ENCODE data around the gene DUSP7. TPM values are rescaled to one million over a fixed set of nuclear protein-coding genes. Genes with fewer than 3 reads are reported as not detected.

Gene DUSP7
- total RNA-seq, 1 experiment from 2014 or later: 1.1 TPM

DNA sequence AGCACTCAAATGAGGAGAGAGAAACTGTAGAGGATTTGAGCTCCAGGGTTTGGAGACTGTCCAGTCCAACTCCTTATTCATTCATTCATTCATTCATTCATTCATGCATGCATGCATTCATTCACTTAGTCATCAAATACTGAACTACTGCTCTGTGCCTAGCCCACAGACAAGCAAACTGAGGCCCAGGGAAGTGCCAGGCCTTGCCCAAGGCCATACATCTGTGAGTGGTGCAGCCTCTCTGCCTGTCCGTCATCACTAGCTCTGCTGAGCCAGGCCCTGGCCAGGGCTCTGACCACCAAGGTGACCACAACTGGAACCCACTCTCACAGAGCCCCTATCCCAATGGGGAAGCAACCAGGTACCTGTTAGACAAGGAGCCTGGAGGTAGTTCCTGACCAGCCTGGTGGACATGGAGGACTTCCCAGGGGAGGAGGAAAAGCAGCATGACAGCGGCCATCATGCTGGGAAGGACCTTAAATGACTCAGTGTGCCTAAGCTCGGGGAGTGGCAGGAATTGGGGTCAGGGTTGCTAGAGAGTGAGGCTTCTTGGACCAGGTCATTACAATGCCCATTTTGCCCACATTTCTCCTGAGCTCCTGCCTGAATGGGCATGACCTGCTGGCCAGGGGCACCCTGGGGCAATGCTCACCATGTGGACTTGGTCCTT lies 33.1 kb downstream of the DUSP7 start:
- no peak for DNase-seq (ENCODE audit: low read depth)
- in situ Hi-C loops (cut with HindIII; ENCODE audit: low pct_unique_long_range_greater_than_20kb, low sequenced_read_pairs): no loop called here

GRCh38 chr3:52022323-52023100 lies 33.9 kb downstream of the DUSP7 start:
- in situ Hi-C loops (cut with HindIII; ENCODE audit: low pct_unique_long_range_greater_than_20kb, low sequenced_read_pairs): no loop called here
- no peak for DNase-seq (ENCODE audit: low read depth)

DNA sequence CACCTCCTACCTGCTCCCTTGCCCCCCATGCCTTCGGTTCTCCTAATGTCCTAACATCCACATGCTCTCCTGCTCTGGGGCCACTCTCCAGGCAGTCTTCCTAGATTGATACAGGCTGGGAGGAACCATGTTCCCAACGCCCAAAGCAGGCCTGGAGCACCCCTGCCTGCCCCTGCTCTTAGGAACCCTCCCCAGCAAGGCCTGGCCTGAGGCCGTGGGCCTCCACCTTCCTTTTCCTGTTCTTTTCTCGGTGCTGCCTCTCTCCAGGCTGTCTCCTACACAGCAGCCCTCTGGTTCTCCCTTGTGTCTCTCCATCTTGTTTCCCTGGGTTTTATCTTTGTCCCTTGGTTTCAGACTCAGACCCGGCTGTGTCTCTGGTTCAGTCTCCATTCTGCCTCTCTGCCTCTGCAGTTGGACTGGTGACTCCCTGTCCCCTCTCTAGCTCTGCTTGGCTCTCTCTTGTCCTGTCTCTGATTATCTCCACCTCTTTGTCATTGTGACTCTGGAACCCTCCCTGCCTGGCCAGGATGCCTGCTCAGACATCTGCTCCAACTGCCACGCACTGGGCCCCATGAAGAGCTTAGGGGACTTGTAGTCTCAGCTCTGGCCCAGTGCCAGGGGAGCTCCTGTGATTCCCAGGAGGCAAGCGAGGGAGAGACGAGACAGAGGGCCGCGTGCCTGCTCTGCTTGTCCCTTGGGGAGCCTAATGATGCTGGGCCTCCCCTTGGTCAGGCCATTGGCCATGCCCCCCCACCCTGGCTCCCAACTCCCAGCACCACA lies 34.7 kb downstream of the DUSP7 start:
- DNase-seq (ENCODE audit: low read depth): no peak
- in situ Hi-C loops (cut with HindIII; ENCODE audit: low pct_unique_long_range_greater_than_20kb, low sequenced_read_pairs): no loop called here

- in situ Hi-C loops (cut with HindIII; ENCODE audit: low pct_unique_long_range_greater_than_20kb, low sequenced_read_pairs): no loop called here
Measured at GRCh38 chr3:52020796-52021195, 35.6 kb downstream of the DUSP7 start.

DNA sequence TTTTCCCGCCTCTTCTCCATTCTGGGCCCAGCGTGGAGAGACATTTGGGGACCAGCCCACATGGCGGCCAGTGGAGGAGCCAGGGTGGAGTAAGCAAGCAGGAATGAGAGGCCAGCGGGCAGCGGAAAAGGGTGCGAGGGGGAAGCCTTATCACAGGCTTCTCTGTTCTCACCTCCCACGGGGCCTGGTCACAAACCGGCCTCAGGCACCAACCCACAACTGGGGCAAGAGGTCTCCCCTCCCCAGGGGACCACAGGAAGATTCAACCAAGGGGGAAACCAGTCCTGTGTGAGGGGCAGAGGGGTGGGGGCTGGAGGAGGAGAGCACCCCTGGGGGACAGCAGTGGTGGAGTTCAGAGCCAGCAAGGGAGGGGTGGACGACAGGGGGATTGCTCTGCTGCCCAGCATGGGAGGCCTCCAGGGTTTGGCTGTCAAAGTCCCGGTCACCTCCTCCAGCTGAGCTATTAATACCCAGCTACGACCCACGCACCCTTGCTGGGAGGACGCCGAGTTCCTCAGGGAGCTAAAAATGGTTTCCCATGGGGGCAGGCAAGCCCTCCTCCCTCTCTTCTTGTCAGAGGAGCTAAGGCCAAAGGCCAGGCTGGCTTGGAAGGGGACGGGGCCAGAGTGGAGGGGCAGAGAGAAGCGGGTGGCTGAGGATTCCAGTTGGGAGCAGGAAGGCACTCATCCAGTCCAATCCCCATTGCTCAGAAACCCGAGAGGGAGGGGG lies 36.9 kb downstream of the DUSP7 start:
- in situ Hi-C loops (cut with HindIII; ENCODE audit: low pct_unique_long_range_greater_than_20kb, low sequenced_read_pairs): no loop called here
- DNase-seq (ENCODE audit: low read depth): no peak

More at GRCh38 chr3:52020796-52021195, 35.6 kb downstream of the DUSP7 start:
- no peak for DNase-seq (ENCODE audit: low read depth)

GRCh38 chr3:52018319-52019000 lies 37.9 kb downstream of the DUSP7 start:
- no peak for DNase-seq (ENCODE audit: low read depth)
- in situ Hi-C loops (cut with HindIII; ENCODE audit: low pct_unique_long_range_greater_than_20kb, low sequenced_read_pairs): no loop called here

DNA sequence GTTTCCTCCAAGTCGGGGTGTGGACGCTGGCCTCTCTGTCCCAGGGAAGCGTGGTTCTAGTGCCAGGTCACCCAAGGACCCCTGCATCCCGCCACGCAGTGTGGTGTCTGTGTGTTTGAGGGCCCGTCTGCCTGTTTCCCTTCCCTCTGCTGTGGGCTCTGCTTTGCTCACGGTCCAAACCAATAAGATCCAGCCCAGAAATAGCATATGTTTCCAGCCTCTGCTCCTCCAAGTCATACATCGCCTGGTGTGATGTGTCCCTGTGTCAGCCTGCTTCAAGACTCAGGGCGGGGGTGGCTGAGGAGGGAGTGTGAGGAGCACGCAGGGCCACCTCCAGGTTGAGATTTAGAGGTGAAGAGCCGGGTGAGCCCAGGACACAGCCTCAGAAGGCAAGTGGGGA lies 38.8 kb downstream of the DUSP7 start:
- in situ Hi-C loops (cut with HindIII; ENCODE audit: low pct_unique_long_range_greater_than_20kb, low sequenced_read_pairs): no loop called here
- DNase-seq (ENCODE audit: low read depth): no peak

- in situ Hi-C loops (cut with HindIII; ENCODE audit: low pct_unique_long_range_greater_than_20kb, low sequenced_read_pairs): no loop called here
- DNase-seq (ENCODE audit: low read depth): no peak
Measured at GRCh38 chr3:52015438-52016228, 40.7 kb downstream of the DUSP7 start.

GRCh38 chr3:52014613-52015012 lies 41.8 kb downstream of the DUSP7 start:
- in situ Hi-C loops (cut with HindIII; ENCODE audit: low pct_unique_long_range_greater_than_20kb, low sequenced_read_pairs): no loop called here
- no peak for DNase-seq (ENCODE audit: low read depth)

DNA sequence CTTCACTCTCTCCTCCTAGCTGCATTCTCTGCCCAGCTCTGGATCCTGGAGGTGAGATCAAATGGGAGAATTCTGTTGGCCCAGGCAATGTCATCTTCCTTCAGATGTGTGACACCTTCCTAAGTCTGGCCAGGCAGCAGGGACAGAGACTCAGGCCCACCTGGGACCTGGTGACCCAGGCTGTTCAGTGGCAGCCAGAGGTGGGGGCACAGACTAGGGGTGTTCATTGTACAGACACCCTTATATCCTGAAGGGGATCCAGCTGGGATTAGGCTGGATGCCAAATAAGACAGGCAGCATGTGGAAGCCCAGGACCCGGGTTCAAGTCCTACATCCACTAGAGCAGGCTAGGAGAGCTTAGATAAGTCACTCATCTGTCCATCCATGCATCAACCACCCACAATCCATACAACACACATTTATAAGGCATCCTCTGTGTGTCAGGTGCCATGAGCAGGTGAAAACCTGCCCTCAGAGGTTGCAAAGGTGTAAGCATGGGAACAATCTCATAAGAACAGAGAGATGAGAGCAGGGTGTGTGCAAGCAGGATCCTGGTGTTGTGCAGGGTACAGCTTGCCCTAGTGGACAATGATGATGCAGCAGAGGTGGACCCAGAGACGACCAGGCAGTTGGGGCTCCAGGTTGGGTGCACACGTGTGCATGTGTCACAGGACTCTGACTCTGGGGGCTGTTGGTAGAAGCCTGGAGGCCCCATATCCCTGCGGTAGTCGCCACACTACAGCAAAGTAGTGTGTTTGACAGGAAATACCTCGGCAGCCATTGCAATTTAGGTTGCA lies 42.4 kb downstream of the DUSP7 start:
- in situ Hi-C loops (cut with HindIII; ENCODE audit: low pct_unique_long_range_greater_than_20kb, low sequenced_read_pairs): no loop called here

DNA sequence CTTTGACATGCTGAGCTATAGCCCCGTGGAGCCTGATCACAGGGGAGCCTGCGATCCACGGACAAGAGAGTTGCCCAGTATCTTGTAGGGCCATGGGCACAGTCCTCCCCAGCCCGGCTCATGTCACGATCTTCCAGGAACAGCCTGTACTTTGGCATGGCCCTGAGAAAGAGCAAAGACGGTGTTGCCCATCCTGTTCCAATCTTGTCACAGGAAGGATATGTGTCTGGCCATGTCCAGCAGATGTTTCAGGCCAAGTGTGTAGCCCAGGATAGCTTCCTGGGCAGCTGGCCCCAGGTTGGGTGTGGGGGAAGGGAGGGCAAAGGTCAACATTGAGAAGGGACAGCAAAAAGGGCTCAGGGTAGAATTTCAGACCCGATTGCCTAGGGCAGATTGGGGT lies 43.7 kb downstream of the DUSP7 start:
- no peak for DNase-seq (ENCODE audit: low read depth)
- in situ Hi-C loops (cut with HindIII; ENCODE audit: low pct_unique_long_range_greater_than_20kb, low sequenced_read_pairs): no loop called here

More for the DNA sequence above, 42.4 kb downstream of the DUSP7 start:
- DNase-seq (ENCODE audit: low read depth): no peak

DNA sequence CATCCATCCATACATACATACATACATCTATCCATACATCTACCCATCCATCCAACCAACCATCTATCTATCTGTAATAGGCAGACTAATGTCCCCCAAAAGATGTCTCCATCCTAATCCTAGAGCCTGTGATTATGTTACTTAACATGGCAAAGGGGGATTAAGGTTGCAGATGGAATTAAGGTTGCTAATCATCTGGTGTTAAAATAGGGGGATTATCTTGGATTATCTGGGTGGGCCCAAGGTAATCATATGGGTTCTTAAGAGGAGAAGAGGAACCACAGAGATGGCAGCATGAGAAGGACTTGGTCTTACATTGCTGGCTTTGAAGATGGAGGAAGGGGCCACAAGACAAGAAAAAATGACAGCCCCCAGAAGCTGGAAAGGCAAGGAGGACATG lies 45.9 kb downstream of the DUSP7 start:
- in situ Hi-C loops (cut with HindIII; ENCODE audit: low pct_unique_long_range_greater_than_20kb, low sequenced_read_pairs): no loop called here
- DNase-seq (ENCODE audit: low read depth): no peak

GRCh38 chr3:52007291-52007690 lies 49.1 kb downstream of the DUSP7 start:
- no peak for DNase-seq (ENCODE audit: low read depth)
- in situ Hi-C loops (cut with HindIII; ENCODE audit: low pct_unique_long_range_greater_than_20kb, low sequenced_read_pairs): no loop called here

- DNase-seq (ENCODE audit: low read depth): no peak
- in situ Hi-C loops (cut with HindIII; ENCODE audit: low pct_unique_long_range_greater_than_20kb, low sequenced_read_pairs): no loop called here
Measured at GRCh38 chr3:52006820-52007133, 49.6 kb downstream of the DUSP7 start.

GRCh38 chr3:52006017-52006819 lies 50.2 kb downstream of the DUSP7 start:
- DNase-seq (ENCODE audit: low read depth): no peak
- in situ Hi-C loops (cut with HindIII; ENCODE audit: low pct_unique_long_range_greater_than_20kb, low sequenced_read_pairs): no loop called here

- in situ Hi-C loops (cut with HindIII; ENCODE audit: low pct_unique_long_range_greater_than_20kb, low sequenced_read_pairs): no loop called here
- DNase-seq (ENCODE audit: low read depth): no peak
Measured at GRCh38 chr3:52005571-52005986, 50.8 kb downstream of the DUSP7 start.

Measured in Caki2 (cell line).